Parathyroid adenoma (tissue), 2 donors: ENCODE results near the gene CD44.
A peak's percentile ranks its signal among the peaks of the same experiment; 100 is the strongest.

Experiments used
- H2AFZ ChIP-seq: fragments of 300-600 bp; sonication (generic); one replicate; pipeline ENCODE4 v1.7.0; 2017; ENCODE audit warnings: antibody characterized with exemption, mild to moderate bottlenecking
- H3K27ac ChIP-seq: fragments of 300-600 bp; sonication (generic); one replicate; pipeline ENCODE4 v1.7.0; 2017
- H3K27me3 ChIP-seq: fragments of 300-600 bp; sonication (generic); one replicate; pipeline ENCODE4 v1.7.0; 2017; ENCODE audit warnings: low read length; ENCODE audit not compliant: control insufficient read depth, insufficient read depth
- H3K36me3 ChIP-seq: fragments of 300-600 bp; sonication (generic); one replicate; pipeline ENCODE4 v1.7.0; 2017; ENCODE audit warnings: low read length; ENCODE audit not compliant: control insufficient read depth, insufficient read depth
- H3K4me1 ChIP-seq: fragments of 300-600 bp; sonication (generic); one replicate; pipeline ENCODE4 v1.7.0; 2017; ENCODE audit warnings: control low read depth
- H3K4me2 ChIP-seq: fragments of 300-600 bp; sonication (generic); one replicate; pipeline ENCODE4 v1.7.0; 2017; ENCODE audit warnings: low read length
- H3K4me3 ChIP-seq: fragments of 300-600 bp; sonication (generic); one replicate; pipeline ENCODE4 v1.7.0; 2017; ENCODE audit warnings: low read depth, low read length
- H3K79me2 ChIP-seq: fragments of 300-600 bp; sonication (generic); one replicate; pipeline ENCODE4 v1.7.0; 2017; ENCODE audit warnings: control low read depth
- H3K9ac ChIP-seq: fragments of 300-600 bp; sonication (generic); one replicate; pipeline ENCODE4 v1.7.0; 2017; ENCODE audit warnings: mild to moderate bottlenecking
- H3K9me3 ChIP-seq: fragments of 300-600 bp; sonication (generic); one replicate; pipeline ENCODE4 v1.7.0; 2017; ENCODE audit warnings: low read length; ENCODE audit not compliant: control insufficient read depth
- TF ChIP-seq, protein P1 (sequence below): fragments of 300-600 bp; sonication (generic); IDR thresholded peaks from one replicate; pipeline ENCODE4 v1.7.0; 2017; ENCODE audit warnings: antibody characterized with exemption, mild to moderate bottlenecking
- donor health status: primary hyperparathyroidism.

The CD44 gene

DNA sequence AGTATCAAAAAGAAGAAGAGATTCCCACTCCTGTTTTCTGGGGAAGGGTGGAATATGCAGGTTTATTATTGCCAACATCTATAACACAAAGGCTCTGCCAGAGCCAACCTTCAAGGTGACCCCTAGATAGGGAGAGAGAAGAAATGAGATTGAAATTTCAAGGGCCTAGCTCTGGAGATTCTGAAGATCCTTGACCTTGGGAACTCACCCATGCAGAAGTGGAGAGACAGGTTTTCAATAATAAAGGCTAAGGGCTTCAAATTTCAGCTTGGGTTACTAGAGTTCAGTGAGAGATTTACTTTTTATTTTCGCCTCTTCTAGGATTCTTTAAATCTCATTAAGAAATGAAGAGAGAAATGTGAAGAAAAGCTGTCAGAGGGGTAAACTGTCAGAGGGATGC lies 98.4 kb downstream of the CD44 start:
- Histone ChIP-seq H3K27ac (peak overlapping the region; percentile 92), H3K27me3 (no peaks in the 10 kb centered on the region), H3K9ac (no peak overlapping the region), H2AFZ (peak overlapping the region; percentile 1), H3K9me3 (no peaks in the 10 kb centered on the region), H3K4me3 (no peak overlapping the region), H3K4me1 (peaks cover 40% of the 10 kb centered on the region), H3K79me2 (no peaks in the 10 kb centered on the region), H3K36me3 (no peaks in the 10 kb centered on the region), H3K4me2 (peak overlapping the region; percentile 22)
- TF ChIP-seq, protein P1, sequence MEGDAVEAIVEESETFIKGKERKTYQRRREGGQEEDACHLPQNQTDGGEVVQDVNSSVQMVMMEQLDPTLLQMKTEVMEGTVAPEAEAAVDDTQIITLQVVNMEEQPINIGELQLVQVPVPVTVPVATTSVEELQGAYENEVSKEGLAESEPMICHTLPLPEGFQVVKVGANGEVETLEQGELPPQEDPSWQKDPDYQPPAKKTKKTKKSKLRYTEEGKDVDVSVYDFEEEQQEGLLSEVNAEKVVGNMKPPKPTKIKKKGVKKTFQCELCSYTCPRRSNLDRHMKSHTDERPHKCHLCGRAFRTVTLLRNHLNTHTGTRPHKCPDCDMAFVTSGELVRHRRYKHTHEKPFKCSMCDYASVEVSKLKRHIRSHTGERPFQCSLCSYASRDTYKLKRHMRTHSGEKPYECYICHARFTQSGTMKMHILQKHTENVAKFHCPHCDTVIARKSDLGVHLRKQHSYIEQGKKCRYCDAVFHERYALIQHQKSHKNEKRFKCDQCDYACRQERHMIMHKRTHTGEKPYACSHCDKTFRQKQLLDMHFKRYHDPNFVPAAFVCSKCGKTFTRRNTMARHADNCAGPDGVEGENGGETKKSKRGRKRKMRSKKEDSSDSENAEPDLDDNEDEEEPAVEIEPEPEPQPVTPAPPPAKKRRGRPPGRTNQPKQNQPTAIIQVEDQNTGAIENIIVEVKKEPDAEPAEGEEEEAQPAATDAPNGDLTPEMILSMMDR, result no peak

DNA sequence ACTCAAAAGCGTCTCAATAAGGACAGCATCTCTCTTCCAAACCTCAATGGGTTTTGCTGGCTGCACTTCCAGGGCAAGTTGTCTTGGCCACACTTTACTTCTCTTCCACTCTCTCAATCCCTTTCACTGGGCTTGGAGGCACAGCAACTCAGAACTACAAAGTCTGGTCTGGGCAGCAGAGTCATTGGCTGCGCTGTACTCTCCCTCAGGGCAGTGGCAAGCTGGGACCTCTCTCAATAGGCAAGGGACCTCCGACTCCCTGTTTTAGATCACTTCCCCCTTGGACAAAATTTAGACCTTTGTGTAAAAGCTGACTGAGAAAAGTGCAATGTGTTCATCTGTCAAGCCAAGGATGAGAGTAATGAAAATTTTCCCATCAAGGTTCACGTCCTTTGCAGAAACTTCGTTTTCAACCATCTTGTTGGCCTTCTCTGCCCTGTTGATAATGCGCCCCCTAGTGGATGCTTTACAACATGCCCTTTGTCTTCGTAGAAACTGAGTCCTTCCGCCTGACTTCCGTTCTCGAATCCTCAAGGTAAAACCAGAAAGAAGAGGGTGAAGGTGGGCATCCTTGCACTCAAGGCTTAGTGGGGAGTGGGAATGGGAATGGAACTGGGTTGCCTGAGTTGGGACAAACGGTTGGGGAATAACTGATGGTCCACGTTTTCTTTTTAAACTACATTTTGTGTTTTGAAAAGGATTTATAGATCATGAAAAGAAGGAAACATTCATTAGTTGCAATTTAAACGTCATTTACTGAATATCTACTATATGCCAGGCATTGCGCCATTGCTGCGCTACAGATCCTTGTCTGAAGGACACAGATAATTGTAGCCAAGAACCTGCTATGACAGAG lies 99.1 kb downstream of the CD44 start:
- H3K27me3 ChIP-seq, result no peaks in the 10 kb centered on the region
- no peaks in the 10 kb centered on the region for H3K79me2 ChIP-seq
- H3K4me1 ChIP-seq, result peaks cover 33% of the 10 kb centered on the region
- no peak overlapping the region for H3K9ac ChIP-seq
- peak overlapping the region; percentile 72 for H2AFZ ChIP-seq
- H3K9me3 ChIP-seq, result no peaks in the 10 kb centered on the region
- no peaks in the 10 kb centered on the region for H3K36me3 ChIP-seq
- TF ChIP-seq, protein P1, result peak; percentile 79
- no peak overlapping the region for H3K4me3 ChIP-seq
- peak overlapping the region; percentile 92 for H3K27ac ChIP-seq
- peak overlapping the region; percentile 22 for H3K4me2 ChIP-seq

DNA sequence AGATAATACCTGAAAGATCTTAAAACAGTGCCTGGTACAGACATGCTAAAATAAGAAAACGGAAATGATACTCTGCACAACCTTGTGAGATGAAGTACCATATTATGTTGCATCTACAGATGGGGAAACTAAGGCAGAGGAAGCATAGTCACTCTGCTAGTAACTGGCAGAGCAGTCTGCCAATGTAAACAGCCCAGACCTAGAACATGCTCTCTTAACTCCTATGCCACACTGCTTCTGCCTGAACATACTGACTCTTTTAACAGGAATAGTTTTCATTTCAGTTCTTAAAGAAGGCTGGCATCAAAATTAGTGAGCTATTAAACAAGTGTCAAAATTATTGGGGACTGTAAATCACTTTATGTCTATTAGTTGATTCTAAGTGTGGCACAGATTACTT lies 99.9 kb downstream of the CD44 start:
- Histone ChIP-seq H3K9ac (no peak overlapping the region), H3K27ac (no peak overlapping the region), H3K4me2 (no peak overlapping the region), H3K27me3 (no peaks in the 10 kb centered on the region), H2AFZ (peak overlapping the region; percentile 72), H3K4me3 (no peak overlapping the region), H3K4me1 (peaks cover 32% of the 10 kb centered on the region), H3K36me3 (no peaks in the 10 kb centered on the region), H3K79me2 (no peaks in the 10 kb centered on the region), H3K9me3 (no peaks in the 10 kb centered on the region)
- TF ChIP-seq, protein P1, result no peak

DNA sequence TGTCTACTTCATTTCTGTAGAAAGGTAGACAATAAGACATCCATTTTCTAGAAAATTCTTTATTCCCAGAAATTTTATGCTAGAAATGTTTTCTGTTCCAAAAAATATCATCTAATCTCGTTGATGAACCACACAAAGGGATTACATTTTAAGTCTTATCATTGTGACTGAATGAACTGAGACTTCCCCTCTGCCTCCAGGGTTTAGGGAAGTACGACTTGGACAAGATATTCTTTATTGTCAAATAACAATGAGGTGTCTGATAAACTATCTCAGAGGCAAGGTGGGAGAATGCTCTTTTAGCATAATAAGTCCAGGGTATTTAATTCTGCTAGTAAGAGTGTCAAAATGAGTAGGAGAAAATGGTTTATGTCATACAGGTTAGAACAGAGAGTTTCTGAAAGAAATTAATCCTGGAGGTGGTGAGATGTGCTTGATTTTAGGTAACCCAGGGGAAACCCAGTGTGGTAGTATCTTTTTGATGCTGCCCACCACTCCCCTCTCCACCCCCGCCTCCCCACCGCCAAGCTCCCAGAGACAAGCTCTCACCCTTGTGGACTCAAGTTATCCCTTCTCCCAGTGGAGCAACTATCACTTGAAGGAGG lies 100.6 kb downstream of the CD44 start:
- H3K4me3 ChIP-seq, result no peak overlapping the region
- no peaks in the 10 kb centered on the region for H3K27me3 ChIP-seq
- no peak overlapping the region for H3K27ac ChIP-seq
- TF ChIP-seq, protein P1, result no peak
- H2AFZ ChIP-seq, result no peak overlapping the region
- peaks cover 30% of the 10 kb centered on the region for H3K4me1 ChIP-seq
- no peak overlapping the region for H3K4me2 ChIP-seq
- H3K9ac ChIP-seq, result no peak overlapping the region
- H3K36me3 ChIP-seq, result no peaks in the 10 kb centered on the region
- H3K9me3 ChIP-seq, result no peaks in the 10 kb centered on the region
- no peaks in the 10 kb centered on the region for H3K79me2 ChIP-seq
